ENCODE measurements around the gene SLC17A8.

DNA sequence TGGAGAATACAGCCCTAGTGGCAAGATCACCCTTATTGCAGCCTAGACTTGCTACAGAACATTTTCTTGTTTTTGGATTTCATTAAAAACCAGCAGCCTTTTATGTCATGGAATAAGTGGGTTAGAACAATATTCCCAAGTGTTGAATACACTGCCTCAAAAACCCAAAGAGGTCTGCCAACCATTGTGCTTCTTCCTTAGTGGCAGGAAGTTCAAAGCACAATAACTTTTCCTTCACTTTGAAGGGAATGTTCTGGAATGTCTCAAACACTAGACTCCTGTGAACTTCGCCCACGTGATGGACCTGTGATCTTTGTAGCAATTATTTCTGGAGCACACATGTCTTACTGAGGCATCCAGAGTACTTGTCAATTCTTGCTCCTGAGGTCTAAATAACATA is 8.5 kb downstream of the SLC17A8 start:
- TF ChIP-seq EZH2 (IDR thresholded peaks at IDR 0.05; ENCODE audit: low read length, missing control alignments), result no peak
- TF ChIP-seq, protein P1, sequence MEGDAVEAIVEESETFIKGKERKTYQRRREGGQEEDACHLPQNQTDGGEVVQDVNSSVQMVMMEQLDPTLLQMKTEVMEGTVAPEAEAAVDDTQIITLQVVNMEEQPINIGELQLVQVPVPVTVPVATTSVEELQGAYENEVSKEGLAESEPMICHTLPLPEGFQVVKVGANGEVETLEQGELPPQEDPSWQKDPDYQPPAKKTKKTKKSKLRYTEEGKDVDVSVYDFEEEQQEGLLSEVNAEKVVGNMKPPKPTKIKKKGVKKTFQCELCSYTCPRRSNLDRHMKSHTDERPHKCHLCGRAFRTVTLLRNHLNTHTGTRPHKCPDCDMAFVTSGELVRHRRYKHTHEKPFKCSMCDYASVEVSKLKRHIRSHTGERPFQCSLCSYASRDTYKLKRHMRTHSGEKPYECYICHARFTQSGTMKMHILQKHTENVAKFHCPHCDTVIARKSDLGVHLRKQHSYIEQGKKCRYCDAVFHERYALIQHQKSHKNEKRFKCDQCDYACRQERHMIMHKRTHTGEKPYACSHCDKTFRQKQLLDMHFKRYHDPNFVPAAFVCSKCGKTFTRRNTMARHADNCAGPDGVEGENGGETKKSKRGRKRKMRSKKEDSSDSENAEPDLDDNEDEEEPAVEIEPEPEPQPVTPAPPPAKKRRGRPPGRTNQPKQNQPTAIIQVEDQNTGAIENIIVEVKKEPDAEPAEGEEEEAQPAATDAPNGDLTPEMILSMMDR (conservative IDR thresholded peaks at IDR 0.05 in 1 of 2, IDR thresholded peaks at IDR 0.05 in 1 of 2; ENCODE audit: low read depth in 1 of 2, low read length in 2 of 2), result no peak
